NAMALWA (cell line): Measurements from ENCODE around the gene TTC24.
"Not testable (repeated sequence)": the region's sequence is repeated elsewhere in the genome, so short reads cannot be mapped to it uniquely, and the experiment has no call there.

Source experiments
- DNase-seq: peaks from one replicate; pipeline ENCODE4 v3.0.0-alpha.2; 2015; ENCODE audit warnings: low spot score

Gene TTC24

DNA sequence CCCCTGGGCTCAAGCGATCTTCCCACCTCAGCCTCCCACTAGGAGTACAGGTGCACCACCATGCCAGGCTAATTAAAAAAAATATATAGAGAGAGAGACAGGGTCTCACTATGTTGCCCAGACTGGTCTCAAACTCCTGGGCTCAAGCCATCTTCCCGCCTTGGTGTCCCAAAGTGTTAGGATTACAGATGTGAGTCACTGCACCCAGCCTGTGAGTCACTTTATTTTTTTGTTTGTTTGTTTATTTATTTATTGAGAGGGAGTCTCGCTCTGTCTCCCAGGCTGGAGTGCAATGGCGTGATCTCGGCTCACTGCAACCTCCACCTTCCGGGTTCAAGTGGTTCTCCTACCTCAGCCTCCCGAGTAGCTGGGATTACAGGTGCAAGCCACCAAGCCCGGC, 8.4 kb downstream of the TTC24 start:
- not testable (repeated sequence) for DNase-seq

- no peak for DNase-seq
Observed at GRCh38 chr1:156589546-156589945, 10.0 kb downstream of the TTC24 start.

- DNase-seq = no peak
Observed at GRCh38 chr1:156590326-156591180, 11.0 kb downstream of the TTC24 start.

GRCh38 chr1:156591181-156591431, 11.6 kb downstream of the TTC24 start:
- no peak for DNase-seq

- DNase-seq = peak; percentile 81
Observed at GRCh38 chr1:156591432-156592157, 12.1 kb downstream of the TTC24 start, which contains the start of gene NAXE. Gene NAXE, plus strand, starts transcription at chr1:156591776. Its CDS starts 29 bp downstream, at chr1:156591805.

DNA sequence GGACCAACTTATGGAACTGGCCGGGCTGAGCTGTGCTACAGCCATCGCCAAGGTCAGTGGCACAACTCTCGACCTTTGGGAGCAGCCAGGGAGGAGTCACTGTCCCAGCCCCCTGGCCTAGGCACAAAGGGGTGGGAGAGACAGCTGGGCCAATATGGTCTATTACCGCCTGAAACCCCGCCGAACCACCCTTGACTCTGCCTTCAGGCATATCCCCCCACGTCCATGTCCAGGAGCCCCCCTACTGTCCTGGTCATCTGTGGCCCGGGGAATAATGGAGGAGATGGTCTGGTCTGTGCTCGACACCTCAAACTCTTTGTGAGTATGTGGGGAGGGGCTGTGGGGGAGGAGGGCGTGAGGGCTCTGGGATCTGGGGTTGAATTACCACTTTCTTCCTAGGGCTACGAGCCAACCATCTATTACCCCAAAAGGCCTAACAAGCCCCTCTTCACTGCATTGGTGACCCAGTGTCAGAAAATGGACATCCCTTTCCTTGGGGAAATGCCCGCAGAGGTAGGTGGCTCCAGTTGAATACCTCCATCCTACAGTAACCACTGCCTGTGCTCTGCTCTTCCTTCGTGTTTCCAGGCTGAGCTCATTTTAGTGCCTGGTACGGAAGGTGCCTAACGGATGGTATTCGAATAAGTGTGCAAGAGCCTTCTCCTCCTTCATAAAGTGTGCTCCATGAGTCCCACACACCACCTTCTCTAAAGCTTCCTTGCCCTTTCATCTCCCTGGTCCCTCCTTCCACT, 12.8 kb downstream of the TTC24 start:
- peak; percentile 37 for DNase-seq

DNA sequence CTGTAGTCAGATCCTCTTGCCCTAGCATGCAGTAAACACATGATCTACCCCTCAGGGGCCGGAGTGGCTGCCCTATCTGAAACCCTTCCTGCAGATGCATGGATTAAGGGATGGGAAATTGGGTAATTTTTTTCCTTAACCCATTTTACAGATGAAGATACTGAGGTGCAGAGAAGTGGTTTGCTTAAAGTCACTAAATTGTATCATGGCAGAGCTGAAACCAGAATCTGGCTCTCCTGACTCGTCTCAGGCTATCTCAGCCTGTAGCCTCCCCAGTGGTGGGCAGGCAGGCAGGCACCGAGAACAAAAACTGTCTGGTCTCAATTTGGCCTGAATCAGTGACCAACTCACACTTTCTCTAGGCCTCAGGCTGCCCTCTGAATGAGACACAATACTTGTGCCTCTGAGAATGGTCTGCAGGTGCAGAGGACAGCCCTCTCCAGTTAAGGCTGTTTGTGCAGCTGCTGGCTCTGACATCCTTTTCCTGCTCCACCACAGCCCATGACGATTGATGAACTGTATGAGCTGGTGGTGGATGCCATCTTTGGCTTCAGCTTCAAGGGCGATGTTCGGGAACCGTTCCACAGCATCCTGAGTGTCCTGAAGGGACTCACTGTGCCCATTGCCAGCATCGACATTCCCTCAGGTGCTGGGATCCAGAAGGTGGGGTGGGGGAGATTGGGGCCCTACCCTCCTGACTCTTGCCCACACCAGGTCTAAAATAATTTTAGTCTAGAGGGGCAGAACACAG, 13.6 kb downstream of the TTC24 start:
- DNase-seq = peak; percentile 77

DNA sequence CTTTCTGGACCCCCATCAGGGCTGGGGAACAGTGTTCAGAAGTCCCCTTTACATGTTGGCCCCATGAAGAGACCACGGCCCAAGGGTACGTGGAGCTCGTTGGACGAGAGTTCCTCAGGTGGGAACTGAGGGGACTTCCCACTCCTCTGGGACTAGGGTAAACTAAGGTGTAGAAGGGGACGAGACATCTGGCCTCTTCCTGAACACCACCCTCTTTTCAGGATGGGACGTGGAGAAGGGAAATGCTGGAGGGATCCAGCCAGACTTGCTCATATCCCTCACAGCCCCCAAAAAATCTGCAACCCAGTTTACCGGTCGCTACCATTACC, 14.1 kb downstream of the TTC24 start:
- no peak for DNase-seq

GRCh38 chr1:156594190-156594589, 14.7 kb downstream of the TTC24 start:
- no peak for DNase-seq

GRCh38 chr1:156595016-156595415, 15.5 kb downstream of the TTC24 start:
- DNase-seq = no peak

GRCh38 chr1:156596426-156596825, 16.9 kb downstream of the TTC24 start:
- no peak for DNase-seq

DNA sequence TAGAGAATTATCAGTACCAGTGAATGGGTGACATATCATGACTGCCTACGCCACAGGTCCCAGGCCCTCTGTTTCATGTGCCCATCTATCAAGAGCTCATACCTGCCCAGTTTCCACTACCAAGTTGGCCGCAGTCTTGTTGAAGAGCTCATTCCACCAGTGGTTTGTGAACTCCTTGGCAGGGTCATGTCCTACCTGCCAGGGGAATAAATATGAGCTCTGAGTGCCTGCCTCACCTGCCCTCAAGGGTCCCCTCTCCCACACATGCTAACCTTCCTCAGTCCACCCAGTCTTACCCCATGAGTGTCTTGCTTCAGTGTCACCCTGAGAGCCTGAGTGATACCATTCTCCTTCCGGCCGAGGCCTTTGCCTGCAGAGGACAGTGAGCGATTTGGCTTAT, 18.6 kb downstream of the TTC24 start:
- DNase-seq = no peak

- no peak for DNase-seq
Observed at GRCh38 chr1:156598731-156599432, 19.4 kb downstream of the TTC24 start.

DNA sequence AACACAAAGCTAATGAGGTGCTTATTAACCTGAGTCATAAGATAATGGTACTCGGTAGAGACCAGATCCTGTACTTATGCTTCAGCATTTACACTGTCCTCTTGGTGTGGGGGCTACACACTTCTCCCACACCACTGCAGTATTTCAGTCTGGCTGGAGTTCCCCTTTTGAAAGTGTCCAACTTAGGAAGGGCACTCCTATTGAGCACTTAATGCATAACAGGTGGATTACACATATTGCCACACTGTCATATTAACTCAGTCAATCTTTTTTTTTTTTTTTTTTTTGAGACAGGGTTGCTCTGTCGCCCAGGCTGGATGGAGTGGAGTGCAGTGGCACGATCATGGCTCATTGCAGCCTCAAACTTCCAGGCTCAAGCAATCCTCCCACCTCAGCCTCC, 20.3 kb downstream of the TTC24 start:
- DNase-seq = peak; percentile 93

GRCh38 chr1:156600733-156601121, 21.2 kb downstream of the TTC24 start:
- no peak for DNase-seq

- DNase-seq = peak; percentile 93
Observed at GRCh38 chr1:156601122-156601830, 21.8 kb downstream of the TTC24 start, which contains the start of gene GPATCH4. Gene GPATCH4, minus strand, starts transcription at chr1:156601479.

GRCh38 chr1:156601892-156602291, 22.4 kb downstream of the TTC24 start:
- DNase-seq = peak; percentile 92

DNA sequence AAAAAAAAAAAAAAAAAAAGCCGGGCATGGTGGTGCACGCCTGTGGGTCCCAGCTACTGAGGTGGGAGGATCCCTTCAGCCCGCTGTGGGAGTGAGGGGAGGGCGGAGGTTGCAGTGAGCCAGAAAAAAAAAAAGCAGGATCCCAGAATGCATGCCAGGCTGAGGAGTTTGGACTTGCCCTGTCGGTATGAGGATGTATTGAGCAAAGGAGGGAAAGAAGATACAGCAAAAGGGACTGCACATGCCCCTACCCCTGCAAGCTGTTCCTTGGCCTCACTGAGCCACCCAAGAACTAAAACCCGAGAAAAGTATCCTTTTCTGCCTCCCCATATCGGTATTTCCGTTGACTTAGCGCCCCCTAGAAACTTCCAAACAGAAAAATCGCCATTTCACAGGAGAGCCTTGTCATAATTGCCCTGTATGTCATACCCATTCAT, 23.1 kb downstream of the TTC24 start:
- peak; percentile 73 for DNase-seq

DNA sequence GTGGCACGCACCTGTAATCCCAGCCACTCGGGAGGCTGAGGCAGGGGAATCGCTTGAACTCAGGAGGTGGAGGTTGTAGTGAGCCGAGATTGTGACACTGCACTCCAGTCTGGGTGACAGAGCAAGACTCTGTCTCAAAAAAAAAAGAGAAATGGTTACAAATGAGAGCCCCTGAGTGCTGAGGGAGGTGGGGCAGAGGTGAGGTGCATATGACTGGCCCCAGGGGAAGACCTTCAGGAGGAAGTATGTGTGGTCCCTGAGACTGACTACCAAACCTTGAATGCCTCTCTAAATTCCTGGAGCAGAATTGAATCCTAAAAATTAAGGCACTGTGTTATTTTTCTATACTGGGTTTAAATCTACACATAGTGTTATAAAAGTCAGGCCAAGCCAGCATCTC, 27.8 kb downstream of the TTC24 start:
- DNase-seq = not testable (repeated sequence)

- DNase-seq = peak; percentile 95
Observed at GRCh38 chr1:156608036-156608674, 28.6 kb downstream of the TTC24 start.
